Subcutaneous abdominal adipose tissue (tissue), 5 donors: ENCODE measurements around the gene SHB.

Experiments
- H3K27ac ChIP-seq: one replicate; pipeline ENCODE4 v1.7.0; 2013; ENCODE audit warnings: low read depth, mild to moderate bottlenecking, inconsistent platforms, low read length, moderate library complexity
- H3K27me3 ChIP-seq, 5 donors: one replicate each; pipeline ENCODE4 v1.7.0; 2013; ENCODE audit warnings: low read length in 5 of 5, inconsistent platforms in 1 of 5; ENCODE audit not compliant: control insufficient read depth in 5 of 5, insufficient read depth in 4 of 5
- H3K36me3 ChIP-seq, 5 donors: one replicate each; pipeline ENCODE4 v1.7.0; 2013; ENCODE audit warnings: low read length in 5 of 5; ENCODE audit not compliant: control insufficient read depth in 5 of 5, insufficient read depth in 5 of 5
- H3K4me1 ChIP-seq, 5 donors: one replicate each; pipeline ENCODE4 v1.7.0; 2013; ENCODE audit warnings: low read length in 5 of 5, mild to moderate bottlenecking in 3 of 5, moderate library complexity in 1 of 5; ENCODE audit not compliant: control insufficient read depth in 5 of 5, insufficient read depth in 5 of 5
- H3K4me3 ChIP-seq, 5 donors: one replicate each; pipeline ENCODE4 v1.7.0; 2013; ENCODE audit warnings: low read length in 5 of 5, low read depth in 1 of 5
- H3K9ac ChIP-seq, 5 donors: one replicate each; pipeline ENCODE4 v1.7.0; 2013; ENCODE audit warnings: low read length in 5 of 5, mild to moderate bottlenecking in 4 of 5, moderate library complexity in 3 of 5
- H3K9me3 ChIP-seq, 5 donors: one replicate each; pipeline ENCODE4 v1.7.0; 2013; ENCODE audit warnings: low read length in 5 of 5; ENCODE audit not compliant: control insufficient read depth in 5 of 5
- donor health status: healthy.
- donor health status: healthy.
- donor health status: healthy.
- donor health status: healthy.
- donor health status: healthy.

SHB gene

DNA sequence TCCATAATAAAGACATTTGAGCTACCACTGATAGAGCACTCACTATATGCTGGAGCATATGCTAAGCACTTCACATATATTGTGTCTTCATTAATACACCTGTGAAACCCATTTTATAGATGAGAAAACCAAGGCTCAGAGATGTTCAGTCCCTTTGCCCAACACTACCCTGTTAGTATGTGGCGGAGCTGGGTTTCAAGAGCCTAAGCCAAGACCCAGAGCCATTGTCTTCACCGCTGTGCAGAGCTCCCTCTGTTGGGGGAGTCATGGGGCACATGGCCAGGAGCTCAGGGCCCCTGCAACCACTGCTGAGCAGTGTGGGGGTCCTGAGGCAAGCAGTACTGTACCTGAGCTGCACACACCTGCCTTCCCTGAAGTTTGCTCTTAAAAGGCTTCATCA lies 127.8 kb downstream of the SHB start:
- Histone ChIP-seq H3K9me3 (no peaks in the 10 kb centered on the region), H3K36me3 (peaks cover 0 to 28% (median 18%) of the 10 kb centered on the region in 5 donors), H3K27ac (no peak overlapping the region), H3K4me3 (no peak overlapping the region), H3K9ac (no peak overlapping the region), H3K27me3 (no peaks in the 10 kb centered on the region), H3K4me1 (peaks cover 16 to 51% (median 44%) of the 10 kb centered on the region in 5 donors)

DNA sequence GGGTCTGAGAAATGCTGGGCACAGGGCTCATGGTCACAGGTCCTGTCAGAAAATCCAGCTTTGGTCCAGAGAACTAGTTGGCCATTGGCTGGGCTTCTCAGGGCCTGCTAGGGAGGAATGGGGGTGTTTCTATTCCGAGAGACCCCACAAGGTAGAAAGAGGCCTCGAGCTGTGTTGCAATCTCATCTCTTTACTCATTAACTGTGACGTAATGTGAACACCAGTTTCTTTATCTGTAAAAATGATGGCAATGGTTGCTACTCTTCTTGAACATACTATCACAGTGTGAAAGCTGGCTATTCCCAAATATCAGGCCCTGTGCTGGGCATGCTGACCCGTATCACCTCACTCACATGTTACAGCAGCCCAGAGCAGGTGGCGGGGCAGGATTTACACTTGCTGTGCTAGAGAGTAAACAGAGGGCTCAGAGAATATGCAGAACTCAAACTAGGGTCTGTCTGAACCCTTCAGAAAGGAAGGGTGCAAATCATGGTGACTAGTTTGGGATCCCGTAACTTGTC lies 129.4 kb downstream of the SHB start:
- H3K9ac ChIP-seq, result no peak overlapping the region
- no peak overlapping the region for H3K27ac ChIP-seq

DNA sequence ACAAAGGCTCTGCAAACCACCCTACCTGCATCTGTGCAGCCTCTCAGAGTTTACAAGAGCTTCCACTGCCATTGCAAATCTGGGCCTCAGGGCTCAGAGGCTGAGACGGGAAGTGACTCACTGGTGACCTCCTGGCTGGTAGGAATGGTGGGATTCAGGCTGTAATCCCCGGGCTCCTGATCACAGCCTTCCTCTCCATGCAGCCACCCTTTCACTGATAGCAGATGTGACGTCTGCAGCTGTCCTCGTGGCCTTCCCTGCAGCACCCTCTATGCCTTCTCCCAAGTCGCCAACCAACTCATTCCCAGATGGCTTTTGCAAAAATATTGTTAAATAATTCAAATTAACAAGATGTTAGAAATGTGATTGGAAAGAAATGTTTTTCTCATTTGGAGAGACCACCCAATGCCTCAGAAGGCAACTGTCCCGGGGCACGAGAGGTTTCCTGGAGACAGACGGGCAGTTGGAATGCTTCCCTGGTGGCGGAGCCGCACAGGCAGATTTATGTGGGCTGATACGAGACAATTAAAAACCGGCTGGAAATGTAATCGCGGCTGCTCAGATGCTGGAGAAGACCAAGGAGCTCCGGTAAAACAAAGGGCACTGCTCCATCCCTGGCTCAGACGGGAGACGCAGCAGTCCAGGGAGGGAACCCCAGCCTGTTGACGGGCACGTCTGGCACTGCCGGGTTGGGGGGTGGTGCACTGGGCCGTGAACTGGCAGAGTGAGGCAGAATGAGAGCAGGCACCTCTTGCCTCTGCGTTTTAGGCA lies 130.7 kb downstream of the SHB start:
- Histone ChIP-seq H3K9ac (peak overlapping the region in 2 of 5 donors; percentile 1 to 45), H3K27ac (no peak overlapping the region), H3K4me1 (peaks cover 11 to 40% (median 27%) of the 10 kb centered on the region in 5 donors), H3K4me3 (peak overlapping the region in 1 of 5 donors; percentile 13), H3K36me3 (peaks cover 0 to 6% (median 3%) of the 10 kb centered on the region in 5 donors), H3K27me3 (no peaks in the 10 kb centered on the region), H3K9me3 (no peaks in the 10 kb centered on the region)

More for the DNA sequence above, 129.4 kb downstream of the SHB start:
- peaks cover 0 to 13% (median 6%) of the 10 kb centered on the region in 5 donors for H3K36me3 ChIP-seq
- H3K9me3 ChIP-seq, result no peaks in the 10 kb centered on the region
- no peaks in the 10 kb centered on the region for H3K27me3 ChIP-seq
- H3K4me3 ChIP-seq, result no peak overlapping the region
- peaks cover 16 to 51% (median 41%) of the 10 kb centered on the region in 5 donors for H3K4me1 ChIP-seq

DNA sequence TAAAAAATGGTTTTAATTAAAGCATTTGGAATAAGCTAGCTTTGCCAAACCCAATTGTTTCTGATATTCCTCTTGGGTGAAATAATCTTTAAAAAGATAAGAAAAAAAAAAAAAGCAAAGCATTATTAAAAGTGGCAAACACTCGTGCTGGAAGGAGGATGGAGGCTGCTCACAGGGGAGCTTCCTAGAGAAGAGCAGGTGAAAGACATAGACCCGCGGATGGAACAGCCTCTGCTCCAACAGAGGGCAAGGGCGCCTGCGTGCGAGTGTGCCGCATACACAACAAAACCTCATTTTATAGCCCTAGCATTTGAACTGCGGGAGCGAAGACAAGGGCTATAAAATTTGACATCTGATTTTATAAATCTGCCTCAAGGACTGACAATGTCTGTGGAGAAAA lies 131.7 kb downstream of the SHB start:
- Histone ChIP-seq H3K9me3 (no peaks in the 10 kb centered on the region), H3K9ac (no peak overlapping the region), H3K36me3 (peaks cover 0 to 6% (median 3%) of the 10 kb centered on the region in 5 donors), H3K27me3 (no peaks in the 10 kb centered on the region), H3K4me3 (no peak overlapping the region), H3K4me1 (peaks cover 7 to 38% (median 19%) of the 10 kb centered on the region in 5 donors), H3K27ac (no peak overlapping the region)

DNA sequence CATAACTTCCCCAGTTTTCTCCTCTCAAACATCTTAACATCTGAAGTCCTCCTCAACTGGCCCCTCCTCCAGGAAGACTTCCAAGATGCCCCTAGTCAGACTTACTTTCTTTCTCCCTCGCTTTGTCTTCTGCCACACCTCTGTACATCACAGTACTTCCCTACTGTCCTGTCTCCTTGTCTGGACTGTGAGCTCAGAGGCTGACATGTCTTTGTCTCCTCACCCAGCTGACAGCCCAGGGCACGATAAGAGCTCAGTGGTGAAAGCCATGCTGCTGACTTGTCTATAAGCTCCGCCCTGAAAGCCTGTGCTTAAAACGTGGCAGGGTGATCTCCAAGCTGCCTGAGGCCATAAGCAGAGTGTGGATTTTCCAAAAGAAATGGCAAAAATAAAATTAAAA lies 132.1 kb downstream of the SHB start:
- Histone ChIP-seq H3K9ac (no peak overlapping the region), H3K9me3 (no peaks in the 10 kb centered on the region), H3K4me3 (no peak overlapping the region), H3K4me1 (peaks cover 7 to 38% (median 18%) of the 10 kb centered on the region in 5 donors), H3K36me3 (peaks cover 0 to 3% (median 0%) of the 10 kb centered on the region in 5 donors), H3K27me3 (no peaks in the 10 kb centered on the region), H3K27ac (no peak overlapping the region)

DNA sequence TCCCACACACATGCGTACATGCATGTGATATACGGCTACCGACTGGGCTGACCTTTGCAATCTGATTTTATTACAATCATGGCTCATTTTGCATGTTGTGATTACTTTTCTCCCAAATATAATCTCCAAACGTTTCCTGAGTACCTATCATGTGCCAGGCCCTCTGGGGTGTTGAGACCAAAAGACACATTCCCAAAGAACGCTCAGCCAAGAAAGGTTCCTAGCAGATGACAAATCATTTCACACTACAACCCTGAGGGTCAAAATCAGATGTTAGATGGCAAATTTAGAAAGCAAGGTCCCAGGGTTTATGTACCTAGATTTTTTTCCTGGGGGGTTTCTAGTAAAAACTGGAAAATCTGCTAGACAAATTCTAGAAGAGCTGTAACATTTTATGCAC lies 132.7 kb downstream of the SHB start:
- Histone ChIP-seq H3K27ac (no peak overlapping the region), H3K9me3 (no peaks in the 10 kb centered on the region), H3K36me3 (peaks cover 0 to 3% (median 0%) of the 10 kb centered on the region in 5 donors), H3K27me3 (no peaks in the 10 kb centered on the region), H3K4me3 (no peak overlapping the region), H3K9ac (no peak overlapping the region), H3K4me1 (peaks cover 7 to 38% (median 18%) of the 10 kb centered on the region in 5 donors)

DNA sequence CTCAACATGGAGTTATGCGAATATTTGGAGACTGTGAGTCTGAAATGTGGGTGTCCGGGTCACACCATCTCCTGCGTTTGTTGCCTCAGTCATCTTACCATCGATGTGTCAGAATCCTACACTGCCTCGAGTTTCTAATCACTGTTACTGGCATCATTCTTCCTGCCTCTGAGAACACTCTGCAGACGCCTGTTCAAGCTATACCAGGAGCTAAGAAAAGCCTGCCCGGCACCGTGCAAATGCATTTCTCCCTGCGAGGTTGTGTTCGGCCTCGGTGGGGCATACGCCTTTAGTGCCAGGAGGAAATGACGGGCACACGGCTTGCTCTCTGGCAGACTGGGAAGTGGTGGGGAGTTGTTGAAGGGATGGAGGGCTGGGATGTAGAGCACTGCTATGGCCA lies 133.9 kb downstream of the SHB start:
- H3K9ac ChIP-seq, result no peak overlapping the region
- no peaks in the 10 kb centered on the region for H3K27me3 ChIP-seq
- no peak overlapping the region for H3K4me3 ChIP-seq
- H3K36me3 ChIP-seq, result peaks cover 0 to 3% (median 0%) of the 10 kb centered on the region in 5 donors
- no peak overlapping the region for H3K27ac ChIP-seq
- no peaks in the 10 kb centered on the region for H3K9me3 ChIP-seq
- peaks cover 7 to 39% (median 18%) of the 10 kb centered on the region in 5 donors for H3K4me1 ChIP-seq

DNA sequence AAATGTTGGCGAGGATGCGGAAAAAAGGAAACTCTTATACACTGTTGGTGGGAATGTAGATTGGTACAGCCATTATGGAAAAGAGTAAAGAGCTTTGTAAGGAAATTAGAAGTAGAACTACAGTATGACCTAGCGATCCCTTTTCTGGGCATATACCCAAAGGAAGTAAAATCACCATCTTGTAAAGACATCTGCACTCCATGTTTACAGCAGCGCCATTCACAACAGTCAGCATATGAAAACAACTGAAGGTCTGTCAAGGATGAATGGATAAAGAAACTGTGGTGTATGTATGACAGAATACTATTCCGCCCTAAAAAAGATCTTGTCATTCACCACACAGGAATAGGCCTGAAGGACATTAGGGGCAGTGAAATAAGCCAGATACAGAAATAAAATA lies 137.4 kb downstream of the SHB start:
- Histone ChIP-seq H3K9me3 (no peaks in the 10 kb centered on the region), H3K4me3 (no peak overlapping the region), H3K9ac (no peak overlapping the region), H3K4me1 (peaks cover 6 to 46% (median 27%) of the 10 kb centered on the region in 5 donors), H3K36me3 (no peaks in the 10 kb centered on the region), H3K27me3 (no peaks in the 10 kb centered on the region), H3K27ac (no peak overlapping the region)

DNA sequence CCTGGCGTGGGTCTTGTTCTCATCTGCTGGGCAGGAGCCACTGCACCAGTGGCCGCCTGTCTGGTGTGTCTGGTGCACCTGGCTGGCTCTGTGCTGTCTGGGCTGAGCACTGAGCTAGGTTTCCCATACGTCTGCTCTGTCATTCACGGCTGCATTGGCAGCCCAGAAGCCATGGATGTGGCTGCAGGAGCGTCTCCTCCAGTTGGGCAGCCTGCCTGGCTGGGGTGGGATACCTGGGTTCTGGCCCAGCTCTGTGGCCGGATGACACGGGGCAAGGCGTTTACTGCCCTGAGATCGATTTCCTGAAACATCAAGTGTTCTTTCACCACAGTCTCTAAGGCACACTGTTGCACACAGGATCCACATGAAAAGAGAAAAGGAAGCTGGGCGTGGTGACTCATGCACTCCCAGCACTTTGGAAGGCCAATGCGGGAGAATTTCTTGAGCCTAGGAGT lies 139.6 kb downstream of the SHB start:
- Histone ChIP-seq H3K9me3 (no peaks in the 10 kb centered on the region), H3K27me3 (no peaks in the 10 kb centered on the region), H3K9ac (no peak overlapping the region), H3K4me1 (peaks cover 6 to 43% (median 26%) of the 10 kb centered on the region in 5 donors), H3K4me3 (no peak overlapping the region), H3K36me3 (no peaks in the 10 kb centered on the region), H3K27ac (no peak overlapping the region)
